Spleen (tissue), 7 donors: ENCODE results near the gene EGFL8.
"Not testable (repeated sequence)": the region's sequence is repeated elsewhere in the genome, so short reads cannot be mapped to it uniquely, and the experiment has no call there.

ENCODE experiments used
- CTCF ChIP-seq, 11 experiments: fragments of 200-600 bp in 7 of 11; fragments of 450-650 bp in 4 of 11; sonication (generic) in 4 of 11; IDR thresholded peaks in 8 of 11; conservative IDR thresholded peaks in 3 of 11; 1 replicate in 7 of 11; 2 replicates in 4 of 11; pipeline versions ENCODE4 v1.4.0 to v1.8.0; 2016 to 2021; ENCODE audit warnings: antibody characterized with exemption in 11 of 11, inconsistent platforms in 4 of 11, mild to moderate bottlenecking in 1 of 11
- POLR2A ChIP-seq, 3 donors: fragments of 450-650 bp; IDR thresholded peaks; one replicate each; pipeline ENCODE4 v1.5.1; 2017; ENCODE audit warnings: antibody characterized with exemption in 3 of 3, mild to moderate bottlenecking in 1 of 3
- POLR2AphosphoS5 ChIP-seq, 3 donors: sonication (generic); formaldehyde crosslinking; IDR thresholded peaks; one replicate each; pipeline ENCODE4 v1.5.1; 2017; ENCODE audit warnings: antibody characterized with exemption in 3 of 3
- donor health status: DM: no; HTN: no; CAD: no; lungs with moderate emphysema.
- donor health status: DM: no; HTN: no; CAD: no.
- donor health status: DM: no; HTN: no; CAD: no.

- TF ChIP-seq CTCF (IDR thresholded peaks at IDR 0.05 in 8 of 11, conservative IDR thresholded peaks at IDR 0.05 in 3 of 11); POLR2A (IDR thresholded peaks at IDR 0.05); POLR2AphosphoS5 (IDR thresholded peaks at IDR 0.05): not testable (repeated sequence)
Observed at GRCh38 chr6:32186151-32186840, 21.9 kb downstream of the EGFL8 start.
